WTC11 (cell line): ENCODE data around the gene TMEM80.

ENCODE experiments used
- ATF3 ChIP-seq: sonication (generic); formaldehyde crosslinking; conservative IDR thresholded peaks from 2 replicates; pipeline ENCODE4 v1.8.1; 2022; ENCODE audit warnings: mild to moderate bottlenecking, missing genetic modification reagents
- CBFB ChIP-seq: sonication (generic); formaldehyde crosslinking; IDR thresholded peaks from 2 replicates; pipeline ENCODE4 v1.8.1; 2022; ENCODE audit warnings: mild to moderate bottlenecking, low read depth, missing genetic modification reagents
- E2F4 ChIP-seq: sonication (generic); formaldehyde crosslinking; IDR thresholded peaks from 2 replicates; pipeline ENCODE4 v1.8.1; 2022; ENCODE audit warnings: low read depth, mild to moderate bottlenecking, moderate library complexity, missing genetic modification reagents, borderline replicate concordance
- ELF4 ChIP-seq: sonication (generic); formaldehyde crosslinking; IDR thresholded peaks from 2 replicates; pipeline ENCODE4 v1.8.1; 2022; ENCODE audit warnings: low read depth, mild to moderate bottlenecking, moderate library complexity, missing genetic modification reagents
- ETV6 ChIP-seq: sonication (generic); formaldehyde crosslinking; IDR thresholded peaks from 2 replicates; pipeline ENCODE4 v1.8.1; 2022; ENCODE audit warnings: mild to moderate bottlenecking, missing genetic modification reagents
- HMGXB4 ChIP-seq: sonication (generic); formaldehyde crosslinking; IDR thresholded peaks from 2 replicates; pipeline ENCODE4 v1.8.1; 2023; ENCODE audit warnings: mild to moderate bottlenecking, moderate library complexity, missing genetic modification reagents
- NFE2L1 ChIP-seq: sonication (generic); formaldehyde crosslinking; IDR thresholded peaks from 2 replicates; pipeline ENCODE4 v1.8.1; 2023; ENCODE audit warnings: missing genetic modification reagents
- SMAD3 ChIP-seq: sonication (generic); formaldehyde crosslinking; IDR thresholded peaks from 2 replicates; pipeline ENCODE4 v1.8.0; 2022; ENCODE audit warnings: missing genetic modification reagents, mild to moderate bottlenecking, borderline replicate concordance
- SP1 ChIP-seq: sonication (generic); formaldehyde crosslinking; conservative IDR thresholded peaks from 2 replicates; pipeline ENCODE4 v1.8.1; 2022; ENCODE audit warnings: missing genetic modification reagents
- ZBTB21 ChIP-seq: sonication (generic); formaldehyde crosslinking; IDR thresholded peaks from 2 replicates; pipeline ENCODE4 v1.8.1; 2023; ENCODE audit warnings: mild to moderate bottlenecking, missing genetic modification reagents, borderline replicate concordance
- TF ChIP-seq, protein P1 (sequence below): fragments of 200-600 bp; IDR thresholded peaks from 2 replicates; pipeline ENCODE4 v1.8.0; 2022; ENCODE audit warnings: antibody characterized with exemption
- TF ChIP-seq, protein P2 (sequence below): sonication (generic); formaldehyde crosslinking; IDR thresholded peaks from 2 replicates; pipeline ENCODE4 v1.8.0; 2022; ENCODE audit warnings: mild to moderate bottlenecking, missing genetic modification reagents
- TF ChIP-seq, protein P3 (sequence below): sonication (generic); formaldehyde crosslinking; IDR thresholded peaks from 2 replicates; pipeline ENCODE4 v1.8.0; 2022; ENCODE audit warnings: mild to moderate bottlenecking, missing genetic modification reagents

- TF ChIP-seq SP1 (CRISPR knock-in tag) (no peak), ATF3 (no peak), ELF4 (CRISPR knock-in tag) (no peak), ETV6 (CRISPR knock-in tag) (no peak), ZBTB21 (CRISPR knock-in tag) (no peak), NFE2L1 (no peak), CBFB (CRISPR knock-in tag) (no peak), SMAD3 (CRISPR knock-in tag) (no peak), E2F4 (CRISPR knock-in tag) (no peak), HMGXB4 (no peak)
- TF ChIP-seq, protein P1, sequence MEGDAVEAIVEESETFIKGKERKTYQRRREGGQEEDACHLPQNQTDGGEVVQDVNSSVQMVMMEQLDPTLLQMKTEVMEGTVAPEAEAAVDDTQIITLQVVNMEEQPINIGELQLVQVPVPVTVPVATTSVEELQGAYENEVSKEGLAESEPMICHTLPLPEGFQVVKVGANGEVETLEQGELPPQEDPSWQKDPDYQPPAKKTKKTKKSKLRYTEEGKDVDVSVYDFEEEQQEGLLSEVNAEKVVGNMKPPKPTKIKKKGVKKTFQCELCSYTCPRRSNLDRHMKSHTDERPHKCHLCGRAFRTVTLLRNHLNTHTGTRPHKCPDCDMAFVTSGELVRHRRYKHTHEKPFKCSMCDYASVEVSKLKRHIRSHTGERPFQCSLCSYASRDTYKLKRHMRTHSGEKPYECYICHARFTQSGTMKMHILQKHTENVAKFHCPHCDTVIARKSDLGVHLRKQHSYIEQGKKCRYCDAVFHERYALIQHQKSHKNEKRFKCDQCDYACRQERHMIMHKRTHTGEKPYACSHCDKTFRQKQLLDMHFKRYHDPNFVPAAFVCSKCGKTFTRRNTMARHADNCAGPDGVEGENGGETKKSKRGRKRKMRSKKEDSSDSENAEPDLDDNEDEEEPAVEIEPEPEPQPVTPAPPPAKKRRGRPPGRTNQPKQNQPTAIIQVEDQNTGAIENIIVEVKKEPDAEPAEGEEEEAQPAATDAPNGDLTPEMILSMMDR = no peak
- TF ChIP-seq, protein P2, sequence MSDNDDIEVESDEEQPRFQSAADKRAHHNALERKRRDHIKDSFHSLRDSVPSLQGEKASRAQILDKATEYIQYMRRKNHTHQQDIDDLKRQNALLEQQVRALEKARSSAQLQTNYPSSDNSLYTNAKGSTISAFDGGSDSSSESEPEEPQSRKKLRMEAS = no peak
- TF ChIP-seq, protein P3, sequence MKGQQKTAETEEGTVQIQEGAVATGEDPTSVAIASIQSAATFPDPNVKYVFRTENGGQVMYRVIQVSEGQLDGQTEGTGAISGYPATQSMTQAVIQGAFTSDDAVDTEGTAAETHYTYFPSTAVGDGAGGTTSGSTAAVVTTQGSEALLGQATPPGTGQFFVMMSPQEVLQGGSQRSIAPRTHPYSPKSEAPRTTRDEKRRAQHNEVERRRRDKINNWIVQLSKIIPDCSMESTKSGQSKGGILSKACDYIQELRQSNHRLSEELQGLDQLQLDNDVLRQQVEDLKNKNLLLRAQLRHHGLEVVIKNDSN (CRISPR knock-in tag) = no peak
Observed at GRCh38 chr11:659532-660085, 36.0 kb upstream of the TMEM80 start.
